MM.1S (cell line): ENCODE data around the gene NTSR1.

Experiments used
- DNase-seq: peaks from one replicate; pipeline ENCODE4 v3.0.0-alpha.2; 2015
- H2AFZ ChIP-seq: fragments of 300-600 bp; sonication (generic); 2 replicates; pipeline ENCODE4 v1.6.0; 2016; ENCODE audit warnings: antibody characterized with exemption, low read length
- H3F3A ChIP-seq: fragments of 300-600 bp; sonication (generic); 2 replicates; pipeline ENCODE4 v1.6.1; 2016; ENCODE audit warnings: mild to moderate bottlenecking, antibody characterized with exemption, low read length, moderate library complexity, mixed read lengths; ENCODE audit not compliant: insufficient read depth
- H3K27ac ChIP-seq: fragments of 300-600 bp; sonication (generic); 2 replicates; pipeline ENCODE4 v1.5.1; 2016; ENCODE audit warnings: mild to moderate bottlenecking, low read length
- H3K27me3 ChIP-seq: fragments of 300-600 bp; sonication (generic); replicated peaks from 2 replicates; pipeline ENCODE4 v1.6.0; 2016; ENCODE audit warnings: low read length; ENCODE audit not compliant: insufficient read depth
- H3K36me3 ChIP-seq: fragments of 300-600 bp; sonication (generic); replicated peaks from 2 replicates; pipeline ENCODE4 v1.6.1; 2016; ENCODE audit warnings: mild to moderate bottlenecking, low read length, mixed read lengths; ENCODE audit not compliant: insufficient read depth
- H3K4me1 ChIP-seq: fragments of 300-600 bp; sonication (generic); 2 replicates; pipeline ENCODE4 v1.6.1; 2016; ENCODE audit warnings: low read length, mixed read lengths
- H3K4me2 ChIP-seq: fragments of 300-600 bp; sonication (generic); 2 replicates; pipeline ENCODE4 v1.6.0; 2016; ENCODE audit warnings: low read depth, low read length
- H3K4me3 ChIP-seq: fragments of 300-600 bp; sonication (generic); 2 replicates; pipeline ENCODE4 v1.5.1; 2016; ENCODE audit warnings: low read length, mixed read lengths
- H3K79me2 ChIP-seq: fragments of 300-600 bp; sonication (generic); 2 replicates; pipeline ENCODE4 v1.6.1; 2016; ENCODE audit warnings: mixed run types, low read length, mixed read lengths
- H3K9ac ChIP-seq: fragments of 300-600 bp; sonication (generic); 2 replicates; pipeline ENCODE4 v1.6.1; 2016; ENCODE audit warnings: low read length, mixed read lengths
- H3K9me2 ChIP-seq: fragments of 300-600 bp; sonication (generic); replicated peaks from 2 replicates; pipeline ENCODE4 v1.6.1; 2016; ENCODE audit warnings: mild to moderate bottlenecking, low read length, mixed read lengths; ENCODE audit not compliant: insufficient read depth
- H3K9me3 ChIP-seq: fragments of 300-600 bp; sonication (generic); replicated peaks from 2 replicates; pipeline ENCODE4 v1.6.1; 2016; ENCODE audit warnings: mild to moderate bottlenecking, low read length, mixed read lengths; ENCODE audit not compliant: insufficient read depth
- H4K20me1 ChIP-seq: fragments of 300-600 bp; sonication (generic); 2 replicates; pipeline ENCODE4 v1.6.1; 2016; ENCODE audit warnings: mild to moderate bottlenecking, low read length, moderate library complexity, mixed read lengths; ENCODE audit not compliant: insufficient read depth
- EZH2 ChIP-seq: fragments of 300-600 bp; sonication (generic); optimal IDR thresholded peaks from 2 replicates; pipeline ENCODE3; 2017; ENCODE audit warnings: low read depth, mild to moderate bottlenecking, antibody characterized with exemption, low read length, mixed read lengths
- EZH2phosphoT487 ChIP-seq: fragments of 300-600 bp; sonication (generic); IDR thresholded peaks from 2 replicates; pipeline ENCODE4 v1.6.1; 2018; ENCODE audit warnings: antibody characterized with exemption, low read length
- TF ChIP-seq, protein P1 (sequence below): fragments of 300-600 bp; sonication (generic); IDR thresholded peaks from 2 replicates; pipeline ENCODE4 v1.5.1; 2016; ENCODE audit warnings: antibody characterized with exemption, low read length, mixed read lengths

Gene NTSR1

GRCh38 chr20:62693524-62693922, 15.1 kb upstream of the NTSR1 start:
- no peaks in the 10 kb centered on the region for H3K9me2 ChIP-seq
- peaks cover 96% of the 10 kb centered on the region for H3K27me3 ChIP-seq
- no peaks in the 10 kb centered on the region for H4K20me1 ChIP-seq
- no peaks in the 10 kb centered on the region for H3K9me3 ChIP-seq
- H3F3A ChIP-seq, result no peaks in the 10 kb centered on the region
- no peaks in the 10 kb centered on the region for H3K4me1 ChIP-seq
- H3K79me2 ChIP-seq, result no peaks in the 10 kb centered on the region
- no peak overlapping the region for H3K4me2 ChIP-seq
- no peak overlapping the region for H3K27ac ChIP-seq
- no peak overlapping the region for H3K9ac ChIP-seq
- DNase-seq, result no peak
- H3K4me3 ChIP-seq, result no peak overlapping the region
- H2AFZ ChIP-seq, result no peak overlapping the region
- TF ChIP-seq, protein P1, sequence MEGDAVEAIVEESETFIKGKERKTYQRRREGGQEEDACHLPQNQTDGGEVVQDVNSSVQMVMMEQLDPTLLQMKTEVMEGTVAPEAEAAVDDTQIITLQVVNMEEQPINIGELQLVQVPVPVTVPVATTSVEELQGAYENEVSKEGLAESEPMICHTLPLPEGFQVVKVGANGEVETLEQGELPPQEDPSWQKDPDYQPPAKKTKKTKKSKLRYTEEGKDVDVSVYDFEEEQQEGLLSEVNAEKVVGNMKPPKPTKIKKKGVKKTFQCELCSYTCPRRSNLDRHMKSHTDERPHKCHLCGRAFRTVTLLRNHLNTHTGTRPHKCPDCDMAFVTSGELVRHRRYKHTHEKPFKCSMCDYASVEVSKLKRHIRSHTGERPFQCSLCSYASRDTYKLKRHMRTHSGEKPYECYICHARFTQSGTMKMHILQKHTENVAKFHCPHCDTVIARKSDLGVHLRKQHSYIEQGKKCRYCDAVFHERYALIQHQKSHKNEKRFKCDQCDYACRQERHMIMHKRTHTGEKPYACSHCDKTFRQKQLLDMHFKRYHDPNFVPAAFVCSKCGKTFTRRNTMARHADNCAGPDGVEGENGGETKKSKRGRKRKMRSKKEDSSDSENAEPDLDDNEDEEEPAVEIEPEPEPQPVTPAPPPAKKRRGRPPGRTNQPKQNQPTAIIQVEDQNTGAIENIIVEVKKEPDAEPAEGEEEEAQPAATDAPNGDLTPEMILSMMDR, result no peak
- TF ChIP-seq EZH2phosphoT487 (no peak), EZH2 (no peak)
- H3K36me3 ChIP-seq, result no peaks in the 10 kb centered on the region

GRCh38 chr20:62694106-62694505, 14.5 kb upstream of the NTSR1 start:
- H4K20me1 ChIP-seq, result no peaks in the 10 kb centered on the region

DNA sequence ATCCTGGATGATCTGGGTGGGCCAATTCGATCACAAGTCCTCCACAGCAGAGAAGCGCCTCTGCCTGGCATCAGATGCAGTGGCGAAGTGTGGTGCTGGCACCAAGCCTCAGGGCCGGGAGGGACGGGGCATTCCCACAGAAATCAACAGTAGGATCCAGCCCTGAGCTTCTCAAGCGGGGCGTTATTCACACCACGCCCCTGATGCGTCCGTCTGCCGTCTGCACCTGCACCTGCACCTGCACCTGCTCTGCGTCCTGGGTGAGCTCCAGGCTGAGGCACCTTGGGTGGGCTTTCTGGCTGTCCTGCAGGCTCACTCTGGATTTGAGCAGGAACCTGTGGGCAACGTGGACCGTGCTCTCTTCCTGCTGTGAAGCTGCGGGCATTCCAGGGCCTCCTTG, 13.8 kb upstream of the NTSR1 start:
- Histone ChIP-seq H3K79me2 (no peaks in the 10 kb centered on the region), H3F3A (no peaks in the 10 kb centered on the region), H3K27me3 (peaks cover 96% of the 10 kb centered on the region), H3K4me3 (no peak overlapping the region), H3K36me3 (no peaks in the 10 kb centered on the region), H3K9me2 (no peaks in the 10 kb centered on the region), H4K20me1 (no peaks in the 10 kb centered on the region), H3K9ac (no peak overlapping the region), H2AFZ (no peak overlapping the region), H3K9me3 (no peaks in the 10 kb centered on the region), H3K27ac (no peak overlapping the region), H3K4me1 (no peaks in the 10 kb centered on the region), H3K4me2 (no peak overlapping the region)
- no peak for TF ChIP-seq EZH2
- no peak for TF ChIP-seq EZH2phosphoT487
- TF ChIP-seq, protein P1, result no peak
- DNase-seq, result no peak

More at GRCh38 chr20:62694106-62694505, 14.5 kb upstream of the NTSR1 start:
- Histone ChIP-seq H2AFZ (no peak overlapping the region), H3K9ac (no peak overlapping the region), H3K4me2 (no peak overlapping the region), H3F3A (no peaks in the 10 kb centered on the region), H3K9me3 (no peaks in the 10 kb centered on the region), H3K9me2 (no peaks in the 10 kb centered on the region), H3K36me3 (no peaks in the 10 kb centered on the region), H3K27ac (no peak overlapping the region), H3K4me1 (no peaks in the 10 kb centered on the region), H3K79me2 (no peaks in the 10 kb centered on the region), H3K27me3 (peaks cover 96% of the 10 kb centered on the region), H3K4me3 (no peak overlapping the region)
- DNase-seq, result no peak
- TF ChIP-seq, protein P1, result no peak
- TF ChIP-seq EZH2 (no peak), EZH2phosphoT487 (no peak)
